Psoas muscle (tissue), 8 donors: Measurements from ENCODE around the gene VPS13D. TPM values are rescaled to one million over a fixed set of nuclear protein-coding genes. Genes with fewer than 3 reads are reported as not detected.

Source experiments
- ATAC-seq, 4 donors: fragments of 200-7000 bp; cut with Tn5 transposase; one replicate each; pipeline ENCODE4 v1.9.1; 2020; ENCODE audit warnings: moderate library complexity in 3 of 4, mild to moderate bottlenecking in 2 of 4
- DNase-seq, 2 donors: peaks; one replicate each; pipeline ENCODE4 v3.0.0-alpha.2; 2020
- H3K27ac ChIP-seq: fragments of 200-600 bp; one replicate; pipeline ENCODE4 v1.8.0; 2022
- H3K27me3 ChIP-seq, 3 donors: fragments of 200-600 bp in 1 of 3; one replicate each; pipeline versions ENCODE4 v1.6.1 to v1.8.0; 2013 to 2022; ENCODE audit warnings: low read length in 2 of 3, mild to moderate bottlenecking in 2 of 3, moderate library complexity in 1 of 3; ENCODE audit not compliant: insufficient read depth in 3 of 3
- H3K36me3 ChIP-seq, 2 donors: fragments of 200-600 bp in 1 of 2; one replicate each; pipeline versions ENCODE4 v1.6.1 to v1.8.0; 2013 to 2022; ENCODE audit warnings: low read depth in 1 of 2, mild to moderate bottlenecking in 1 of 2, moderate library complexity in 1 of 2; ENCODE audit not compliant: insufficient read depth in 1 of 2
- H3K4me1 ChIP-seq: fragments of 200-600 bp; one replicate; pipeline ENCODE4 v1.8.0; 2022
- H3K4me3 ChIP-seq: fragments of 200-600 bp; one replicate; pipeline ENCODE4 v1.8.0; 2022; ENCODE audit warnings: mild to moderate bottlenecking
- H3K9me3 ChIP-seq: fragments of 200-600 bp; one replicate; pipeline ENCODE4 v1.8.0; 2022
- WGBS, 3 donors: extraction: QIAGEN DNeasy Blood & Tissue Kit; methylation state at CpG; one replicate each; pipeline versions ENCODE4 v1.1.6 to v1.1.7; 2013; 5-methylcytosine and 5-hydroxymethylcytosine counted together
- intact Hi-C, 2 donors: fragments of 100-400 bp; cut with DNase I; formaldehyde crosslinking; loops; one replicate each; pipeline versions ENCODE4 v1.11.0 to v1.14.2; 2022
- polyA plus RNA-seq, 3 donors: library from polyadenylated mRNA; stranded (reverse); fragments of 200-250 nt; gene quantifications; one replicate each; pipeline ENCODE4 v1.2.3, GENCODE V29; 2013
- total RNA-seq, 4 donors: library from RNA; stranded (reverse); fragmentation: NEBNext Ultra II Directional in 2 of 4; extraction: Animal tissue kit (Norgen Biotek cat#: 25700) in 2 of 4; gene quantifications; one replicate each; pipeline versions ENCODE4 v1.2.1 to v1.2.4, GENCODE V29; 2021 to 2023
- TF ChIP-seq, protein P1 (sequence below): fragments of 200-600 bp; IDR thresholded peaks from one replicate; pipeline ENCODE4 v1.8.0; 2022; ENCODE audit warnings: antibody characterized with exemption
- donor health status: healthy with polysubstance abuse.
- donor health status: DM: no; HTN: no; CAD: no; lungs with moderate emphysema.
- donor health status: Bipolar disorder and iron deficiency.
- donor health status: healthy.
- donor health status: DM: yes; HTN: yes; CAD: no.
- donor health status: DM: no; HTN: no; CAD: no.
- donor health status: DM: no; HTN: no; CAD: no.
- donor health status: DM: yes; HTN: yes; CAD: no.

Gene VPS13D
- total and polyA plus RNA-seq, 7 donors = 19.9 to 69.1 (median 45.3) TPM

DNA sequence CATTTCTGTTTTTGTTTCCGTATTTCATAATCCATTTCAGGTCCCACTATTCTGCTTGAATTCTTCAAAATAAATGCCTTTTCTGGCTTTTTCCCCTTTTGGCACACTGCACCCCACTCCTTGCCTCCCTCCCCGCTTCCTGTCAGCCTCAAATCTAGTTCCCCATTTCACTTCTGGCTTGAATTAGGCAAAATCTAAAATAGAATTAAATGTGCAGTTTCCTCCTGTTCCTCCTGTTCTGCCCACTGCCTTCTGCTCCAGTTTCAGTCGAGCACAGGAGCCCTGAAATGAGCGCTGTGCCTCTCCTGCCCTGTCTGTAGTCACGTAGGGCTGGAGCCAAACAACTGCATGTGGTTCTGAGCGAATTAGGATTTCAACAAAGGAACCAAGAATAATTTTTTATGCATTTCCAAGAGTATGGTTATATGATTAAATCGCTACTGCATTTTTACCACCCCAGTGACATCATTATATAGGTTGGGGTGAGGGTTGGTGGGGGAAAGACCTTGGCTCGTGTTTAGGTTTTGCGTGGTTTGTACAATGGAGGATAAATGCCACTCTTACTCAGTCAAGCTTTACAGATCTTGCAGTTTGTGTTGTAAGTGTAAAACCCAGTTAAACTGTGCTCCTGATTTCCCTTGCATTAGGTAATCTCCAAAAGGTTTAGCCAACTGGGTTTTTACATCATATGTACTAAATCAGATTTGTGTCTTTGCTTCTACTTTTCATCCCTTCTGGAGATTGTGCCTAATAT is 114.9 kb downstream of the VPS13D start:
- TF ChIP-seq, protein P1, sequence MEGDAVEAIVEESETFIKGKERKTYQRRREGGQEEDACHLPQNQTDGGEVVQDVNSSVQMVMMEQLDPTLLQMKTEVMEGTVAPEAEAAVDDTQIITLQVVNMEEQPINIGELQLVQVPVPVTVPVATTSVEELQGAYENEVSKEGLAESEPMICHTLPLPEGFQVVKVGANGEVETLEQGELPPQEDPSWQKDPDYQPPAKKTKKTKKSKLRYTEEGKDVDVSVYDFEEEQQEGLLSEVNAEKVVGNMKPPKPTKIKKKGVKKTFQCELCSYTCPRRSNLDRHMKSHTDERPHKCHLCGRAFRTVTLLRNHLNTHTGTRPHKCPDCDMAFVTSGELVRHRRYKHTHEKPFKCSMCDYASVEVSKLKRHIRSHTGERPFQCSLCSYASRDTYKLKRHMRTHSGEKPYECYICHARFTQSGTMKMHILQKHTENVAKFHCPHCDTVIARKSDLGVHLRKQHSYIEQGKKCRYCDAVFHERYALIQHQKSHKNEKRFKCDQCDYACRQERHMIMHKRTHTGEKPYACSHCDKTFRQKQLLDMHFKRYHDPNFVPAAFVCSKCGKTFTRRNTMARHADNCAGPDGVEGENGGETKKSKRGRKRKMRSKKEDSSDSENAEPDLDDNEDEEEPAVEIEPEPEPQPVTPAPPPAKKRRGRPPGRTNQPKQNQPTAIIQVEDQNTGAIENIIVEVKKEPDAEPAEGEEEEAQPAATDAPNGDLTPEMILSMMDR = no peak
- Histone ChIP-seq H3K27ac (peak overlapping the region; percentile 54), H3K9me3 (no peaks in the 10 kb centered on the region), H3K36me3 (peaks cover 5 to 76% of the 10 kb centered on the region in 2 donors), H3K4me3 (peak overlapping the region; percentile 48), H3K27me3 (no peaks in the 10 kb centered on the region), H3K4me1 (peaks cover 33% of the 10 kb centered on the region)
- DNase-seq (no peak), ATAC-seq (peak in 2 of 4 donors; percentile 18 to 27)
- intact Hi-C loops = loop anchor here in 1 of 2 donors (10.0 kb wide), 1 partner anchor 60 kb away; no protein-coding TSS in a partner anchor
- 66 to 70% (median 68%) methylated on average over 9 of the region's 9 CpGs for WGBS, 3 donors

GRCh38 chr1:12345350-12346217 is 115.8 kb downstream of the VPS13D start:
- Histone ChIP-seq H3K4me3 (peak overlapping the region; percentile 48), H3K36me3 (peaks cover 5 to 84% of the 10 kb centered on the region in 2 donors), H3K4me1 (peaks cover 24% of the 10 kb centered on the region), H3K9me3 (no peaks in the 10 kb centered on the region), H3K27me3 (no peaks in the 10 kb centered on the region), H3K27ac (peak overlapping the region; percentile 54)
- WGBS, 3 donors = 61 to 74% (median 73%) methylated on average over 7 of the region's 7 CpGs
- ATAC-seq (no peak), DNase-seq (no peak)
- intact Hi-C loops = loop anchor here in 1 of 2 donors (10.0 kb wide), 1 partner anchor 59 kb away; no protein-coding TSS in a partner anchor
- TF ChIP-seq, protein P1 = no peak

- Histone ChIP-seq H3K9me3 (no peaks in the 10 kb centered on the region), H3K4me1 (peaks cover 21% of the 10 kb centered on the region), H3K27me3 (no peaks in the 10 kb centered on the region), H3K27ac (no peak overlapping the region), H3K36me3 (peaks cover 5 to 94% of the 10 kb centered on the region in 2 donors), H3K4me3 (no peak overlapping the region)
- no peak for DNase-seq
- WGBS, 3 donors = 88 to 91% (median 91%) methylated on average over 5 of the region's 5 CpGs
- TF ChIP-seq, protein P1 = no peak
- ATAC-seq = no peak
- intact Hi-C loops = loop anchor here in 1 of 2 donors (10.0 kb wide), 1 partner anchor 58 kb away; no protein-coding TSS in a partner anchor
These were observed 116.8 kb downstream of the VPS13D start for GRCh38 chr1:12346483-12347151.

- DNase-seq (no peak), ATAC-seq (no peak)
- Histone ChIP-seq H3K4me3 (no peak overlapping the region), H3K27me3 (no peaks in the 10 kb centered on the region), H3K27ac (no peak overlapping the region), H3K9me3 (no peaks in the 10 kb centered on the region), H3K36me3 (peaks cover 5 to 90% of the 10 kb centered on the region in 2 donors), H3K4me1 (peaks cover 11% of the 10 kb centered on the region)
- WGBS, 3 donors = 63 to 81% (median 81%) methylated on average over 1 of the region's 1 CpG
- intact Hi-C loops = loop anchor here in 1 of 2 donors (10.0 kb wide), 1 partner anchor 57 kb away; no protein-coding TSS in a partner anchor
- TF ChIP-seq, protein P1 = no peak
These were observed 118.3 kb downstream of the VPS13D start for GRCh38 chr1:12348113-12348512.
